ENCODE measurements around the gene ABI3BP. TPM values are rescaled to one million over a fixed set of nuclear protein-coding genes. Genes with fewer than 3 reads are reported as not detected.

The ABI3BP gene
- total RNA-seq, 1 experiment from 2014 or later = 0.28 TPM

DNA sequence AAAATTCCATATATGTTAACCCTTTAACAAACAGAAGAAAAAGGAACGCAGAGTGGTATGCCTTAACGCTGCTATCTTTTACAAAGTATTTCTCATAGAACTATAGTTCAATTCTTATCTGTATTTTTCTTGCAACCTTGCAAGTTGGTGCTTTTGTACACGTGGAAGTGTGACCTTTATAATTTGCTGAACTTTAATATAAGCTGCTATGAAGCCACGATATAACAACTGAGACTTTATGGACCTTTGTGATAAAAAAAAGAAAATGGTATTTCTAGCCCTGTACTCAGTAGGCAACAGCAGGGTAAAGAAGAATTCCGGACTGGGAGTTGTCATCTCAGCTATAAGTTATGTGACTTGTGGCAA is 290.3 kb downstream of the ABI3BP start:
- Histone ChIP-seq H4K5ac (ENCODE audit: insufficient read length, low read depth, low read length) (no peak overlapping the region), H3K79me1 (ENCODE audit: insufficient read depth, low read depth, low read length, poor library complexity, severe bottlenecking) (no peaks in the 10 kb centered on the region), H3K4me1 (ENCODE audit: insufficient read depth, low read length) (no peaks in the 10 kb centered on the region), H2BK20ac (ENCODE audit: low read depth, low read length, poor library complexity, severe bottlenecking) (no peak overlapping the region), H3K27me3 (ENCODE audit: insufficient read depth, low read length) (peaks cover 4% of the 10 kb centered on the region; the same call in 1 of the 2 replicates), H3K79me2 (ENCODE audit: insufficient read depth, low read length) (no peaks in the 10 kb centered on the region), H4K91ac (ENCODE audit: insufficient read length, low read depth, low read length) (no peak overlapping the region), H2AFZ (ENCODE audit: low read length) (no peak overlapping the region), H3K18ac (ENCODE audit: insufficient read length, low read depth, low read length) (no peak overlapping the region), H4K8ac (replicated peaks; ENCODE audit: insufficient read length, low read depth, low read length) (no peak overlapping the region), H2BK15ac (ENCODE audit: low read depth, low read length) (no peak overlapping the region), H3K4me2 (ENCODE audit: insufficient read depth, insufficient read length, low read length) (no peak overlapping the region), H2BK120ac (ENCODE audit: low read depth, low read length, poor library complexity, severe bottlenecking) (no peak overlapping the region), H3K9me3 (ENCODE audit: control insufficient read depth, low read depth, low read length) (no peaks in the 10 kb centered on the region), H4K20me1 (ENCODE audit: control insufficient read depth, insufficient read depth, insufficient read length) (no peaks in the 10 kb centered on the region), H3K14ac (ENCODE audit: insufficient read depth, low read length) (no peak overlapping the region), H2AK5ac (ENCODE audit: insufficient read length, low read length) (no peak overlapping the region), H2BK5ac (ENCODE audit: insufficient read length, low read length) (no peak overlapping the region), H3K4ac (ENCODE audit: low read depth, low read length) (no peak overlapping the region), H3K27ac (ENCODE audit: insufficient read length, low read depth, low read length) (no peak overlapping the region), H3K9ac (ENCODE audit: extremely low read depth, insufficient read length, low read length) (no peak overlapping the region), H3T11ph (ENCODE audit: low read length) (no peak overlapping the region), H3K23me2 (ENCODE audit: insufficient read length, low read depth, low read length, poor library complexity, severe bottlenecking) (no peaks in the 10 kb centered on the region), H3K23ac (ENCODE audit: insufficient read length, low read depth, low read length) (no peak overlapping the region), H3K56ac (ENCODE audit: insufficient read length, low read depth, low read length) (no peak overlapping the region), H2BK12ac (ENCODE audit: insufficient read length, low read depth, low read length) (no peak overlapping the region)
- Mint-ChIP-seq H3K27me3 (ENCODE audit: low read depth) (peaks cover 78% of the 10 kb centered on the region), H3K36me3 (ENCODE audit: insufficient read depth in 1 of 3, low read depth in 3 of 3) (no peaks in the 10 kb centered on the region), H3K4me3 (no peak overlapping the region), H3K27ac (no peak overlapping the region), H3K9me3 (no peaks in the 10 kb centered on the region), H3K4me1 (no peaks in the 10 kb centered on the region)
- DNase-seq = no peak
- TF ChIP-seq CTCF (conservative IDR thresholded peaks at IDR 0.05) = no peak
- WGBS (ENCODE audit: extremely low coverage, insufficient read length, low lambda C conversion rate) = no CpG with 5 or more reads among the region's 5 CpGs

Data from H9 (cell line).